ENCODE data around the gene SLAMF9.
A peak's percentile ranks its signal among the peaks of the same experiment; 100 is the strongest.

SLAMF9 gene

DNA sequence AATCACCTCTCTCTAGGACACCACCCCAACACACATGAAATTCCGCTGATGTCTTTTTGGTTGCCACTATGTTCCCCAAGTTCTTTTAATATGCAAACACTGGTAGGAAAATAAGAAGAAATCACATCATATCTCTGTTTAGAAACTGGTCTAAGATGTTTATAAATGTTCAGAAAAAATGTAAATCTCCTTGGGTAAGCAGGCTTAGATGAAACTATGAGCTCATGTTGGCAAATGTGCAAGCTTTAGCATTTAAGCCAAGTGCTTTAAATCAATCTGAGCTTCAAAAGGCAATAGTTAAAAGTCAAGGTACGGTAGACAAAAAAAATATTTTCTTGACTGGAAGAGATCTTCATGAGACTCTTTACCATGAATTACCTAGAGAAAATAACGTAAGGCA lies 25.2 kb upstream of the SLAMF9 start:
- Histone ChIP-seq H3K27ac (replicated peaks; ENCODE audit: low read length) (no peak overlapping the region), H3K14ac (ENCODE audit: low read length) (no peak overlapping the region), H2BK15ac (ENCODE audit: low read length) (no peak overlapping the region), H3K4me1 (ENCODE audit: control insufficient read depth in 2 of 2, insufficient read depth in 1 of 2, low read depth in 1 of 2, low read length in 2 of 2) (no peaks in the 10 kb centered on the region), H4K91ac (ENCODE audit: low read depth, low read length, poor library complexity) (no peak overlapping the region), H3K18ac (ENCODE audit: low read length) (no peak overlapping the region), H3K4me3 (ENCODE audit: low read length in 2 of 2) (no peak overlapping the region), H3K79me1 (ENCODE audit: low read depth, low read length) (no peaks in the 10 kb centered on the region), H3K4me2 (ENCODE audit: insufficient read depth, low read length, poor library complexity, severe bottlenecking) (no peak overlapping the region), H4K8ac (ENCODE audit: low read depth, low read length) (no peak overlapping the region), H3K9ac (ENCODE audit: low read depth, low read length, poor library complexity) (no peak overlapping the region), H3K4ac (ENCODE audit: low read length) (no peak overlapping the region), H2BK5ac (ENCODE audit: low read length) (no peak overlapping the region), H2BK120ac (ENCODE audit: low read depth, low read length) (no peak overlapping the region), H2AK5ac (ENCODE audit: low read depth, low read length) (no peak overlapping the region), H3K36me3 (replicated peaks in 1 of 2; ENCODE audit: control insufficient read depth in 2 of 2, insufficient read depth in 2 of 2, low read length in 2 of 2) (no peaks in the 10 kb centered on the region), H3K9me3 (replicated peaks in 1 of 2; ENCODE audit: control insufficient read depth in 2 of 2, insufficient read depth in 1 of 2, low read depth in 1 of 2, low read length in 2 of 2) (no peaks in the 10 kb centered on the region), H3K23ac (ENCODE audit: low read depth, low read length, poor library complexity) (no peak overlapping the region), H2AFZ (ENCODE audit: low read length) (no peak overlapping the region), H2BK12ac (ENCODE audit: low read length) (no peak overlapping the region), H3K27me3 (ENCODE audit: control insufficient read depth in 3 of 3, insufficient read depth in 3 of 3, low read depth in 1 of 3, low read length in 3 of 3) (peaks cover 0 to 47% (median 0%) of the 10 kb centered on the region in 3 experiments)
- no peak for DNase-seq (ENCODE audit: low spot score)
- no CpG with 5 or more reads among the region's 3 CpGs for WGBS, 2 donors (ENCODE audit: extremely low coverage in 2 of 2, insufficient read length in 2 of 2, insufficient replicate concordance in 1 of 2)

DNA sequence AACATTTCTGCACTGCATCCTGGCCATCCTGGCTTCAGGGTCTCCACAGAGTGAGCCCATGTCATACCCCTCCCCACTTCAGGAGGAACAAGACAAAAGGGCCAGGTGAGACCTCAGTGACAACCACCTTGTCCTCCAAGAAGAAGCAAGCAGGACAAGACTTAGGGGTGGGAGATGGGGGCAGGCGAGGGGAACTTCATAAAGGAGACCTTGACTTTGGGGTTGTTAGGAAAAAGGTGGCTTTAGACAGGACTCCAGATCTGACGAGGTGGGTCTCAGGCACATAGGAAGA lies 24.0 kb upstream of the SLAMF9 start:
- H3K27me3 ChIP-seq (ENCODE audit: control insufficient read depth in 3 of 3, insufficient read depth in 3 of 3, low read depth in 1 of 3, low read length in 3 of 3): peaks cover 0 to 41% (median 0%) of the 10 kb centered on the region in 3 experiments
- no peak overlapping the region for H4K91ac ChIP-seq (ENCODE audit: low read depth, low read length, poor library complexity)
- no CpG with 5 or more reads among the region's 2 CpGs for WGBS, 2 donors (ENCODE audit: extremely low coverage in 2 of 2, insufficient read length in 2 of 2, insufficient replicate concordance in 1 of 2)
- H3K27ac ChIP-seq (replicated peaks; ENCODE audit: low read length): no peak overlapping the region
- H2BK120ac ChIP-seq (ENCODE audit: low read depth, low read length): no peak overlapping the region
- DNase-seq (ENCODE audit: low spot score): no peak
- H3K9ac ChIP-seq (ENCODE audit: low read depth, low read length, poor library complexity): no peak overlapping the region
- H3K23ac ChIP-seq (ENCODE audit: low read depth, low read length, poor library complexity): no peak overlapping the region
- H3K14ac ChIP-seq (ENCODE audit: low read length): no peak overlapping the region
- H3K4me3 ChIP-seq (ENCODE audit: low read length in 2 of 2): no peak overlapping the region
- no peak overlapping the region for H2BK15ac ChIP-seq (ENCODE audit: low read length)
- H3K4me2 ChIP-seq (ENCODE audit: insufficient read depth, low read length, poor library complexity, severe bottlenecking): no peak overlapping the region
- H3K79me1 ChIP-seq (ENCODE audit: low read depth, low read length): no peaks in the 10 kb centered on the region
- no peak overlapping the region for H3K4ac ChIP-seq (ENCODE audit: low read length)
- no peak overlapping the region for H2AK5ac ChIP-seq (ENCODE audit: low read depth, low read length)
- no peaks in the 10 kb centered on the region for H3K36me3 ChIP-seq (replicated peaks in 1 of 2; ENCODE audit: control insufficient read depth in 2 of 2, insufficient read depth in 2 of 2, low read length in 2 of 2)
- no peaks in the 10 kb centered on the region for H3K4me1 ChIP-seq (ENCODE audit: control insufficient read depth in 2 of 2, insufficient read depth in 1 of 2, low read depth in 1 of 2, low read length in 2 of 2)
- no peak overlapping the region for H2BK12ac ChIP-seq (ENCODE audit: low read length)
- no peak overlapping the region for H3K18ac ChIP-seq (ENCODE audit: low read length)
- no peaks in the 10 kb centered on the region for H3K9me3 ChIP-seq (replicated peaks in 1 of 2; ENCODE audit: control insufficient read depth in 2 of 2, insufficient read depth in 1 of 2, low read depth in 1 of 2, low read length in 2 of 2)
- H4K8ac ChIP-seq (ENCODE audit: low read depth, low read length): no peak overlapping the region
- no peak overlapping the region for H2AFZ ChIP-seq (ENCODE audit: low read length)
- no peak overlapping the region for H2BK5ac ChIP-seq (ENCODE audit: low read length)

DNA sequence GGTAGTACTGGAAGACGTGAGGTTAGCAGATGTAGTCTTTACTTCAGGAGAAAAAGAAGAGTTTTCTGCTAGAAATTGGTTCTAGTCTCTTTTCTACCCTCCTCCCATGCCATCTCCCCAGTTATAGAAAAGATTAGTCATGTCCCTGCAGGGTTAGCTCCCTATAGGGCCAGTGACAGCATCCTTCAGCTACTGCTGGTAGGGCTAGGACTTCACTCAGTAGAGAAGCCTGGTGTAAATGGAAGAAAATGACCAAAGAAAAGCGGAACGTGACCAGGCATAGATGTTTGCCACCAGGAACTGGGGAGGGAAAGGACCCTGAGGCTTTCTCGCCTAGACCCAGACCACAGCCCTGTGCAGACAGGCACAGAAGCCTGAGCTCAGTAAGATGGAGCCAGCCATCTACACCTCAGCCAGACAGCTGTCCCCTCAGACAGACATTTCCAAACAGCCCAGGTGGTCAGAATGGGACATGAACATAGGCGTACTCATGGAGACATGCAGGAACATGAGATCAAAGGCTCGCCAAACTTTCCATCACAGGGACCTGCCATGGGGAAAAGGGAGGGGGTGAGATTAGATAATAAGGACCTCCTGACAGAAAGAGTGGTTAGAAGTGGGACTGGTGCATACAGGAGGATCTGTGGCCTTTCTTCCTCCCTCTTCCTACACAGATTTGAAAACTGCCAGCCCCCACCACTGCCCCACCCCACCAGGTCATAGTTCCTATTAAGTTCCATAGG lies 23.5 kb upstream of the SLAMF9 start:
- no peaks in the 10 kb centered on the region for H3K9me3 ChIP-seq (replicated peaks in 1 of 2; ENCODE audit: control insufficient read depth in 2 of 2, insufficient read depth in 1 of 2, low read depth in 1 of 2, low read length in 2 of 2)
- no peak overlapping the region for H3K18ac ChIP-seq (ENCODE audit: low read length)
- H3K4ac ChIP-seq (ENCODE audit: low read length): no peak overlapping the region
- H2AK5ac ChIP-seq (ENCODE audit: low read depth, low read length): no peak overlapping the region
- no peak overlapping the region for H3K23ac ChIP-seq (ENCODE audit: low read depth, low read length, poor library complexity)
- H2AFZ ChIP-seq (ENCODE audit: low read length): no peak overlapping the region
- no peak overlapping the region for H2BK15ac ChIP-seq (ENCODE audit: low read length)
- no peak overlapping the region for H3K4me2 ChIP-seq (ENCODE audit: insufficient read depth, low read length, poor library complexity, severe bottlenecking)
- no CpG with 5 or more reads among the region's 6 CpGs for WGBS, 2 donors (ENCODE audit: extremely low coverage in 2 of 2, insufficient read length in 2 of 2, insufficient replicate concordance in 1 of 2)
- no peaks in the 10 kb centered on the region for H3K4me1 ChIP-seq (ENCODE audit: control insufficient read depth in 2 of 2, insufficient read depth in 1 of 2, low read depth in 1 of 2, low read length in 2 of 2)
- DNase-seq (ENCODE audit: low spot score): no peak
- H4K8ac ChIP-seq (ENCODE audit: low read depth, low read length): no peak overlapping the region
- H3K79me1 ChIP-seq (ENCODE audit: low read depth, low read length): no peaks in the 10 kb centered on the region
- no peaks in the 10 kb centered on the region for H3K36me3 ChIP-seq (replicated peaks in 1 of 2; ENCODE audit: control insufficient read depth in 2 of 2, insufficient read depth in 2 of 2, low read length in 2 of 2)
- peaks cover 0 to 44% (median 0%) of the 10 kb centered on the region in 3 experiments for H3K27me3 ChIP-seq (ENCODE audit: control insufficient read depth in 3 of 3, insufficient read depth in 3 of 3, low read depth in 1 of 3, low read length in 3 of 3)
- no peak overlapping the region for H3K27ac ChIP-seq (replicated peaks; ENCODE audit: low read length)
- no peak overlapping the region for H2BK12ac ChIP-seq (ENCODE audit: low read length)
- no peak overlapping the region for H2BK5ac ChIP-seq (ENCODE audit: low read length)
- no peak overlapping the region for H3K9ac ChIP-seq (ENCODE audit: low read depth, low read length, poor library complexity)
- peak overlapping the region; percentile 67 for H4K91ac ChIP-seq (ENCODE audit: low read depth, low read length, poor library complexity)
- H2BK120ac ChIP-seq (ENCODE audit: low read depth, low read length): no peak overlapping the region
- H3K4me3 ChIP-seq (ENCODE audit: low read length in 2 of 2): no peak overlapping the region
- no peak overlapping the region for H3K14ac ChIP-seq (ENCODE audit: low read length)

DNA sequence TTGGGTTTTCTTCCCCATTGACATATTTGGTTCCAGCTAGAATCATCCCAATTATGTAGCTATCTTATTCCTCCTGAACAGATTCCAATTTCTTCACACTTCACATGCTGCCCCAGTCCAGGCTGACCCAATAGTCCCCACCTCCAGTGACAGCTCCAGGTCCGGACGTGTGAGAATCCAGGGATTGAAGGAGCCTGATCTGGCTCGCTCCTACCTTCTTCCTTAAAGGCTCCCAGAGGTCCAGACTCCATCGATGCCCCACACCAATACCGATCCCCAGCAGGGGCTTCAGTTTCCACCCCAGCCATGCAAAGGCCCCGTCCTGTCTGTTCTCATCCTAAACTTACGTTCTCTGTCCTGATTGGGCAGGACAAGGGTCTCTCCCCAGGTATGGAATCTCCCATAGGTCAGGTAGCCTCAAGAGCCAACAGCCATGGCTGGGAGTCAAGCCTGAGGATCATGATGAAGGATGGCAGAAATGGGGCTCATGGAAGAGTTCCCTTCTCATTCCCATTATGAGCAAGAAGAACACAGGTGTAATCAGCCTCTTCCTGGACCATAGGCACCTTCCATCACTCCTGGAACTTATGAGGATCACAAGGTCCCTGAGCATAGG lies 20.4 kb upstream of the SLAMF9 start:
- no peak overlapping the region for H3K27ac ChIP-seq (replicated peaks; ENCODE audit: low read length)
- WGBS, 2 donors (ENCODE audit: extremely low coverage in 2 of 2, insufficient read length in 2 of 2, insufficient replicate concordance in 1 of 2): no CpG with 5 or more reads among the region's 7 CpGs
- peaks cover 0 to 50% (median 0%) of the 10 kb centered on the region in 3 experiments for H3K27me3 ChIP-seq (ENCODE audit: control insufficient read depth in 3 of 3, insufficient read depth in 3 of 3, low read depth in 1 of 3, low read length in 3 of 3)
- no peak overlapping the region for H2BK15ac ChIP-seq (ENCODE audit: low read length)
- no peak overlapping the region for H4K8ac ChIP-seq (ENCODE audit: low read depth, low read length)
- no peak overlapping the region for H3K4me3 ChIP-seq (ENCODE audit: low read length in 2 of 2)
- H3K4me1 ChIP-seq (ENCODE audit: control insufficient read depth in 2 of 2, insufficient read depth in 1 of 2, low read depth in 1 of 2, low read length in 2 of 2): no peaks in the 10 kb centered on the region
- no peak overlapping the region for H4K91ac ChIP-seq (ENCODE audit: low read depth, low read length, poor library complexity)
- no peak overlapping the region for H2BK120ac ChIP-seq (ENCODE audit: low read depth, low read length)
- no peak overlapping the region for H3K23ac ChIP-seq (ENCODE audit: low read depth, low read length, poor library complexity)
- no peak overlapping the region for H3K4me2 ChIP-seq (ENCODE audit: insufficient read depth, low read length, poor library complexity, severe bottlenecking)
- no peak overlapping the region for H2BK5ac ChIP-seq (ENCODE audit: low read length)
- H2AFZ ChIP-seq (ENCODE audit: low read length): no peak overlapping the region
- H3K4ac ChIP-seq (ENCODE audit: low read length): no peak overlapping the region
- H3K14ac ChIP-seq (ENCODE audit: low read length): no peak overlapping the region
- H2BK12ac ChIP-seq (ENCODE audit: low read length): no peak overlapping the region
- no peaks in the 10 kb centered on the region for H3K36me3 ChIP-seq (replicated peaks in 1 of 2; ENCODE audit: control insufficient read depth in 2 of 2, insufficient read depth in 2 of 2, low read length in 2 of 2)
- no peak overlapping the region for H3K18ac ChIP-seq (ENCODE audit: low read length)
- DNase-seq (ENCODE audit: low spot score): no peak
- H3K9me3 ChIP-seq (replicated peaks in 1 of 2; ENCODE audit: control insufficient read depth in 2 of 2, insufficient read depth in 1 of 2, low read depth in 1 of 2, low read length in 2 of 2): no peaks in the 10 kb centered on the region
- no peaks in the 10 kb centered on the region for H3K79me1 ChIP-seq (ENCODE audit: low read depth, low read length)
- H2AK5ac ChIP-seq (ENCODE audit: low read depth, low read length): no peak overlapping the region
- H3K9ac ChIP-seq (ENCODE audit: low read depth, low read length, poor library complexity): no peak overlapping the region
